Vagina (tissue), 2 donors: ENCODE data around the gene LIG1.

Source experiments
- CTCF ChIP-seq, 3 experiments: fragments of 450-650 bp in 2 of 3; fragments of 200-600 bp in 1 of 3; sonication (generic) in 1 of 3; IDR thresholded peaks; one replicate each; pipeline ENCODE4 v1.5.1; 2017 to 2019; ENCODE audit warnings: antibody characterized with exemption in 3 of 3, mild to moderate bottlenecking in 2 of 3, moderate library complexity in 2 of 3
- POLR2A ChIP-seq, 2 donors: fragments of 450-650 bp; IDR thresholded peaks; one replicate each; pipeline ENCODE4 v1.6.1; 2017; ENCODE audit warnings: antibody characterized with exemption in 2 of 2, mild to moderate bottlenecking in 2 of 2, moderate library complexity in 2 of 2
- POLR2AphosphoS5 ChIP-seq, 2 donors: sonication (generic); formaldehyde crosslinking; IDR thresholded peaks; one replicate each; pipeline ENCODE4 v1.9.0; 2017; ENCODE audit warnings: antibody characterized with exemption in 2 of 2, mild to moderate bottlenecking in 2 of 2, low read depth in 1 of 2; ENCODE audit not compliant: insufficient read depth in 1 of 2

DNA sequence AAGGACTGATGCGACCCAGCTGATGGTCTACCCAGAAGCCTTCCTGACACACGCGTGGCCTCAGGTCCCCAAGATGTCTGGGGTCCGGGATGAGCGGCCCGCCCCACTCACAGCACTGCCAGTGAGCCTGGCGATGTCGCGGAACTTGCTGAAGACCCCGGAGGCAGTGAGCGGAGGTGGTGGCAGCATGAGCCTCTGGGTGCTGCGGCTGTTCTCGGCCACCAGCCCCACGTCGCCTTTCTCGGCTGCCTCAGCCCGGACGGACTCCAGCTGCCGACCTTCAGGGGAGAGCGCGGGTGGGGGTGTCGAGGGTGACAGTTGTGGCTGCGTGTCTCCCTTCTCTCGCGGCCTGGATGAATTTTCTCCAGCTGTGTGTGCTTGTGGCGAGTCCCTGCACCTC, 32.7 kb downstream of the LIG1 start:
- TF ChIP-seq CTCF (IDR thresholded peaks at IDR 0.05) (no peak), POLR2A (IDR thresholded peaks at IDR 0.05) (no peak), POLR2AphosphoS5 (IDR thresholded peaks at IDR 0.05; ENCODE audit: insufficient read depth in 1 of 2, low read depth in 1 of 2) (no peak)
